ENCODE measurements around the gene CORO2B. TPM values are rescaled to one million over a fixed set of nuclear protein-coding genes. Genes with fewer than 3 reads are reported as not detected.

Gene CORO2B
- total and polyA plus RNA-seq, 4 donors = 2.4 to 12.5 (median 4.3) TPM

GRCh38 chr15:68730471-68730919 is 151.7 kb downstream of the CORO2B start:
- no peak overlapping the region for H3K4me3 ChIP-seq
- no peaks in the 10 kb centered on the region for H3K27me3 ChIP-seq (ENCODE audit: control insufficient read depth in 3 of 3, insufficient read depth in 3 of 3, low read length in 2 of 3)
- peaks cover 0 to 9% (median 3%) of the 10 kb centered on the region in 5 donors for H3K4me1 ChIP-seq (ENCODE audit: control insufficient read depth in 5 of 5, insufficient read depth in 5 of 5, low read length in 5 of 5)
- no peak overlapping the region for H3K9ac ChIP-seq (ENCODE audit: insufficient read depth in 1 of 2, low read length in 2 of 2)
- ATAC-seq (ENCODE audit: insufficient read depth, low FRiP score) (no peak), DNase-seq (peak; percentile 46 to 75 (median 64))
- H3K36me3 ChIP-seq (ENCODE audit: control insufficient read depth in 4 of 4, insufficient read depth in 4 of 4, low read length in 4 of 4) = peaks cover 0 to 7% (median 3%) of the 10 kb centered on the region in 4 donors
- peak; percentile 23 for TF ChIP-seq CTCF (IDR thresholded peaks at IDR 0.05; ENCODE audit: control extremely low read depth, extremely low read depth)
- WGBS, 2 donors = 44 to 56% methylated on average over 6 of the region's 6 CpGs
- peak overlapping the region in 1 of 2 donors; percentile 57 for H3K27ac ChIP-seq (ENCODE audit: low read depth in 1 of 2, low read length in 1 of 2)
- H3K9me3 ChIP-seq (ENCODE audit: control insufficient read depth in 4 of 4, insufficient read depth in 3 of 4, low read length in 3 of 4) = no peaks in the 10 kb centered on the region

GRCh38 chr15:68730976-68731897 is 152.4 kb downstream of the CORO2B start:
- no peak for ATAC-seq (ENCODE audit: insufficient read depth, low FRiP score)
- DNase-seq = no peak
- H3K27ac ChIP-seq (ENCODE audit: low read depth in 1 of 2, low read length in 1 of 2) = peak overlapping the region in 1 of 2 donors; percentile 1
- WGBS, 2 donors = 59 to 73% methylated on average over 15 of the region's 15 CpGs
- H3K9me3 ChIP-seq (ENCODE audit: control insufficient read depth in 4 of 4, insufficient read depth in 3 of 4, low read length in 3 of 4) = no peaks in the 10 kb centered on the region
- H3K27me3 ChIP-seq (ENCODE audit: control insufficient read depth in 3 of 3, insufficient read depth in 3 of 3, low read length in 2 of 3) = no peaks in the 10 kb centered on the region
- no peak overlapping the region for H3K9ac ChIP-seq (ENCODE audit: insufficient read depth in 1 of 2, low read length in 2 of 2)
- peaks cover 0 to 7% (median 0%) of the 10 kb centered on the region in 5 donors for H3K4me1 ChIP-seq (ENCODE audit: control insufficient read depth in 5 of 5, insufficient read depth in 5 of 5, low read length in 5 of 5)
- H3K36me3 ChIP-seq (ENCODE audit: control insufficient read depth in 4 of 4, insufficient read depth in 4 of 4, low read length in 4 of 4) = peaks cover 0 to 7% (median 3%) of the 10 kb centered on the region in 4 donors
- TF ChIP-seq CTCF (IDR thresholded peaks at IDR 0.05; ENCODE audit: control extremely low read depth, extremely low read depth) = no peak
- H3K4me3 ChIP-seq = no peak overlapping the region

- no peaks in the 10 kb centered on the region for H3K27me3 ChIP-seq (ENCODE audit: control insufficient read depth in 3 of 3, insufficient read depth in 3 of 3, low read length in 2 of 3)
- no peaks in the 10 kb centered on the region for H3K36me3 ChIP-seq (ENCODE audit: control insufficient read depth in 4 of 4, insufficient read depth in 4 of 4, low read length in 4 of 4)
- peaks cover 0 to 7% (median 0%) of the 10 kb centered on the region in 5 donors for H3K4me1 ChIP-seq (ENCODE audit: control insufficient read depth in 5 of 5, insufficient read depth in 5 of 5, low read length in 5 of 5)
- DNase-seq (no peak), ATAC-seq (ENCODE audit: insufficient read depth, low FRiP score) (no peak)
- no peak overlapping the region for H3K27ac ChIP-seq (ENCODE audit: low read depth in 1 of 2, low read length in 1 of 2)
- whole genome bisulfite sequencing, 2 donors = 95 to 97% methylated on average over 2 of the region's 2 CpGs
- TF ChIP-seq CTCF (IDR thresholded peaks at IDR 0.05; ENCODE audit: control extremely low read depth, extremely low read depth) = no peak
- H3K4me3 ChIP-seq = no peak overlapping the region
- no peak overlapping the region for H3K9ac ChIP-seq (ENCODE audit: insufficient read depth in 1 of 2, low read length in 2 of 2)
- no peaks in the 10 kb centered on the region for H3K9me3 ChIP-seq (ENCODE audit: control insufficient read depth in 4 of 4, insufficient read depth in 3 of 4, low read length in 3 of 4)
Measured at GRCh38 chr15:68732451-68732850, 153.7 kb downstream of the CORO2B start.
